Keratinocyte (primary cell): Measurements from ENCODE around the gene MROH2A. TPM values are rescaled to one million over a fixed set of nuclear protein-coding genes. Genes with fewer than 3 reads are reported as not detected.

Experiments
- DNase-seq: peaks from one replicate; pipeline ENCODE4 v3.0.0-alpha.2; 2011; ENCODE audit warnings: low read depth, missing footprints, low spot score
- FAIRE-seq: peaks from 2 replicates; lab custom pipeline; 2011; peaks lifted over from hg19 to GRCh38; lab: Jason Lieb, UNC
- H2AFZ ChIP-seq: 2 replicates; pipeline ENCODE4 v1.6.0; 2012; ENCODE audit warnings: low read length, control low read depth, inconsistent platforms; ENCODE audit not compliant: control insufficient read depth
- H3K27ac ChIP-seq: 2 replicates; pipeline ENCODE4 v1.5.1; 2011; ENCODE audit warnings: low read length; ENCODE audit not compliant: control insufficient read depth, insufficient read depth
- H3K27me3 ChIP-seq: 3 replicates; pipeline ENCODE4 v1.6.0; 2011; ENCODE audit warnings: low read length; ENCODE audit not compliant: control insufficient read depth, insufficient read depth; ENCODE audit errors: extremely low read depth
- H3K36me3 ChIP-seq, 2 experiments: 2 replicates in 1 of 2; 3 replicates in 1 of 2; pipeline ENCODE4 v1.5.1; 2011; ENCODE audit warnings: low read length in 2 of 2, mild to moderate bottlenecking in 1 of 2; ENCODE audit not compliant: control insufficient read depth in 2 of 2, insufficient read depth in 2 of 2; ENCODE audit errors: extremely low read depth in 1 of 2
- H3K4me1 ChIP-seq: 3 replicates; pipeline ENCODE4 v1.5.1; 2011; ENCODE audit warnings: low read length; ENCODE audit not compliant: control insufficient read depth, insufficient read depth; ENCODE audit errors: extremely low read depth
- H3K4me2 ChIP-seq: 3 replicates; pipeline ENCODE4 v1.6.0; 2011; ENCODE audit warnings: low read depth, low read length; ENCODE audit not compliant: control insufficient read depth, insufficient read depth; ENCODE audit errors: extremely low read depth
- H3K4me3 ChIP-seq, 3 experiments: fragments of 200-600 bp in 1 of 3; sonication (generic) in 1 of 3; 2 replicates in 2 of 3; 3 replicates in 1 of 3; pipeline ENCODE4 v1.5.1; 2011 to 2016; ENCODE audit warnings: low read length in 3 of 3, mild to moderate bottlenecking in 3 of 3, control low read depth in 2 of 3, inconsistent platforms in 1 of 3, low read depth in 1 of 3, mixed read lengths in 1 of 3, mixed run types in 1 of 3, moderate library complexity in 1 of 3; ENCODE audit not compliant: control insufficient read depth in 2 of 3, insufficient read depth in 2 of 3; ENCODE audit errors: extremely low read depth in 1 of 3
- H3K79me2 ChIP-seq: 2 replicates; pipeline ENCODE4 v1.6.0; 2012; ENCODE audit warnings: low read length; ENCODE audit not compliant: control insufficient read depth, insufficient read depth
- H3K9ac ChIP-seq: 3 replicates; pipeline ENCODE4 v1.6.0; 2011; ENCODE audit warnings: low read length; ENCODE audit not compliant: control insufficient read depth, insufficient read depth; ENCODE audit errors: extremely low read depth
- H3K9me1 ChIP-seq: 3 replicates; pipeline ENCODE4 v1.6.0; 2011; ENCODE audit warnings: low read length; ENCODE audit not compliant: control insufficient read depth, insufficient read depth; ENCODE audit errors: extremely low read depth
- H3K9me3 ChIP-seq: 2 replicates; pipeline ENCODE4 v1.5.1; 2012; ENCODE audit warnings: low read depth, low read length; ENCODE audit not compliant: control insufficient read depth
- H4K20me1 ChIP-seq: 3 replicates; pipeline ENCODE4 v1.6.0; 2011; ENCODE audit warnings: low read length; ENCODE audit not compliant: control insufficient read depth, insufficient read depth; ENCODE audit errors: extremely low read depth
- CTCF ChIP-seq, 3 experiments: IDR thresholded peaks in 1 of 3; conservative IDR thresholded peaks in 1 of 3; optimal IDR thresholded peaks in 1 of 3; 2 replicates in 2 of 3; 3 replicates in 1 of 3; pipeline versions ENCODE3 to v1.5.1; 2011; ENCODE audit warnings: low read length in 3 of 3, mild to moderate bottlenecking in 3 of 3, moderate library complexity in 2 of 3, control low read depth in 1 of 3, inconsistent platforms in 1 of 3; ENCODE audit not compliant: insufficient read depth in 2 of 3; ENCODE audit errors: extremely low read depth in 1 of 3
- EZH2 ChIP-seq: IDR thresholded peaks from one replicate; pipeline ENCODE4 v1.6.1; 2012; ENCODE audit warnings: inconsistent platforms, mild to moderate bottlenecking, low read length, moderate library complexity
- dilution Hi-C: fragments of 300-500 bp; cut with MboI; formaldehyde crosslinking; loops from one replicate; pipeline ENCODE4 v1.7.0; 2020; ENCODE audit warnings: low sequenced_read_pairs; ENCODE audit not compliant: extremely low pct_ligation_motif_present
- polyA plus RNA-seq, 5 experiments: library from polyadenylated mRNA; depleted of rRNA in 3 of 5; stranded (reverse) in 3 of 5; stranded (forward) in 1 of 5; unstranded in 1 of 5; fragments of >200 nt; gene quantifications; 1 replicate in 1 of 5; 2 replicates in 3 of 5; 3 replicates in 1 of 5; pipeline versions ENCODE4 v1.2.1 to v1.2.3, GENCODE V29; 2011 to 2012; ENCODE audit warnings: missing spikeins in 2 of 5, low read depth in 1 of 5, low replicate concordance in 1 of 5

The MROH2A gene
- polyA plus RNA-seq, 1 donor (not counting 4 experiments of a cell fraction or from before 2014, with no cell fraction given), result 0.33 TPM

- H3K4me3 ChIP-seq, result no peak overlapping the region
- no peak for FAIRE-seq
- no peak overlapping the region for H3K27ac ChIP-seq
Observed at GRCh38 chr2:233803994-233804393, 25.9 kb downstream of the MROH2A start.

DNA sequence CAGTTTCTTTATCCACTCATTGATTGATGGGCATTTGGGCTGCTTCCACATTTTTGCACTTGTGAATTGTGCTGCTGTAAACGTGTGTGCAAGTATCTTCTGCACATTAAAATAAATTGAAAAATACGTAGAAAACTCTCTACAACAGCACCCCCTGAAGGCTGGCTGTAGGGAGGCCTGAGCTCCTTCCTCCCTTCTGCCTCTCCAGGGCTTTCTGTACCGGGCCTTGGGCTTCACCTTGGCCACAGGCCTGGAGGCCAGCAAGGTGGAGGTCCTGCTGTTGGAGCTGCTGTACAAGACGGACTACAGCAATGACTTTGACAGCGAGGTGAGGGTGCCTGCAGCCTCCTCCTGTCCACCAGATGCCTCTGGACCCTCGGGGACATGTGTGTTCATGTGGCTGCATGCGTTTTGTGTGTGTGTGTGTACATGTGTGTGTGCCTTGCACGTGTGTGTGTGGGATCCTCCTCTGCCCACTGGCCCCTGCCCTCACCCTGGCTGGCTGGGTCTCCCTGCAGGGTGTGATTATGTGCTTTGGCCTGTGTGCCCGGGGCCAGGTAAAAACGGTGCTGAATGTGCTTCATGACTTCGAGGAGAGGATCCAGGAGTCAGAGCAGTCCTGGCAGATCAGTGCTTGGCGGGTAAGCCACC lies 29.2 kb downstream of the MROH2A start:
- Histone ChIP-seq H3K4me1 (no peaks in the 10 kb centered on the region), H3K27me3 (peaks cover 14% of the 10 kb centered on the region), H2AFZ (no peak overlapping the region), H3K79me2 (no peaks in the 10 kb centered on the region), H3K4me2 (no peak overlapping the region), H3K9me1 (no peaks in the 10 kb centered on the region), H3K27ac (no peak overlapping the region), H4K20me1 (no peaks in the 10 kb centered on the region), H3K9me3 (no peaks in the 10 kb centered on the region), H3K36me3 (no peaks in the 10 kb centered on the region), H3K9ac (no peak overlapping the region), H3K4me3 (no peak overlapping the region)
- TF ChIP-seq EZH2 (no peak), CTCF (optimal IDR thresholded peaks at IDR 0.05 in 1 of 3, IDR thresholded peaks at IDR 0.05 in 1 of 3, conservative IDR thresholded peaks at IDR 0.05 in 1 of 3; ENCODE audit: extremely low read depth in 1 of 3, insufficient read depth in 2 of 3, low read length in 3 of 3) (peak; percentile 4 to 30 (median 6))
- FAIRE-seq (no peak), DNase-seq (no peak)
- dilution Hi-C loops, result no loop called here

More at GRCh38 chr2:233803994-233804393, 25.9 kb downstream of the MROH2A start:
- no peaks in the 10 kb centered on the region for H3K9me1 ChIP-seq
- H3K27me3 ChIP-seq, result peaks cover 10% of the 10 kb centered on the region
- H3K9ac ChIP-seq, result no peak overlapping the region
- peaks cover 5% of the 10 kb centered on the region for H3K4me1 ChIP-seq
- dilution Hi-C loops, result no loop called here
- no peaks in the 10 kb centered on the region for H3K79me2 ChIP-seq
- no peaks in the 10 kb centered on the region for H3K9me3 ChIP-seq
- H3K4me2 ChIP-seq, result no peak overlapping the region
- H4K20me1 ChIP-seq, result no peaks in the 10 kb centered on the region
- no peaks in the 10 kb centered on the region for H3K36me3 ChIP-seq
- no peak overlapping the region for H2AFZ ChIP-seq
- TF ChIP-seq EZH2 (no peak), CTCF (optimal IDR thresholded peaks at IDR 0.05 in 1 of 3, IDR thresholded peaks at IDR 0.05 in 1 of 3, conservative IDR thresholded peaks at IDR 0.05 in 1 of 3; ENCODE audit: extremely low read depth in 1 of 3, insufficient read depth in 2 of 3, low read length in 3 of 3) (no peak)
- no peak for DNase-seq
